Activated CD4-positive, alpha-beta memory T cell treated with anti-CD3 and anti-CD28 coated beads for 36 hours (primary cell): ENCODE results near the gene PSMA7. TPM values are rescaled to one million over a fixed set of nuclear protein-coding genes. Genes with fewer than 3 reads are reported as not detected.

Experiments
- total RNA-seq, 2 experiments: library from RNA; stranded (reverse); gene quantifications; one replicate each; pipeline ENCODE4 v1.2.3, GENCODE V29; 2021

The PSMA7 gene
- total RNA-seq, 2 experiments from 2014 or later, result 301 to 316 TPM

Other genes with a start within 250 kb of the PSMA7 start
- 10 to 100 TPM; 15.3 to 17.0 TPM for gene TAF4, start 77.5 kb downstream of the PSMA7 start, total RNA-seq
- 10 to 100 TPM; 33.4 to 35.1 TPM for gene LSM14B, start 20.9 kb downstream of the PSMA7 start, total RNA-seq
- 10 to 100 TPM; 13.7 to 15.2 TPM for gene SS18L1, start 375 bp upstream of the PSMA7 start, total RNA-seq
- 10 to 100 TPM; 31.4 to 32.5 TPM for gene MTG2, start 39.6 kb upstream of the PSMA7 start, total RNA-seq
- not detected for gene HRH3, start 76.9 kb upstream of the PSMA7 start, total RNA-seq
- gene OSBPL2, start 95.1 kb upstream of the PSMA7 start, total RNA-seq, result 10 to 100 TPM; 25.4 to 29.3 TPM
- gene ADRM1, start 159.6 kb upstream of the PSMA7 start, total RNA-seq, result 100 to 1,000 TPM in 1 of 2 experiments, 10 to 100 TPM in 1; 98.6 to 101 TPM
- 1 to 10 TPM in 1 of 2 experiments, under 1 TPM in 1; 0.78 to 1.1 TPM for gene LAMA5, start 223.9 kb upstream of the PSMA7 start, total RNA-seq
- 1,000 to 10,000 TPM; 2,488 to 2,529 TPM for gene RPS21, start 243.7 kb upstream of the PSMA7 start, total RNA-seq